HCT116 (cell line): ENCODE data around the gene PRKCA. TPM values are rescaled to one million over a fixed set of nuclear protein-coding genes. Genes with fewer than 3 reads are reported as not detected.

Experiments used
- ATAC-seq: fragments of 200-7000 bp; cut with Tn5 transposase; 2 replicates; pipeline ENCODE4 v1.9.1; 2020; ENCODE audit warnings: mild to moderate bottlenecking, moderate library complexity
- BruUV-seq: library from RNA; stranded (reverse); fragments of 400-500 nt; replicated peaks from 2 replicates; lab custom pipeline; 2021; lab: Mats Ljungman, UMichigan
- CTCF ChIA-PET: fragments of 300-600 bp; sonication (Branson Sonifier 250); formaldehyde crosslinking; loops from one replicate; lab custom pipeline; 2021; ENCODE audit warnings: antibody characterized with exemption; lab: Charles Lee
- POLR2A ChIA-PET: fragments of 300-600, 350-600 bp; sonication (Branson Sonifier 250); formaldehyde crosslinking; loops from one replicate; lab custom pipeline; 2021; ENCODE audit warnings: antibody characterized with exemption; lab: Charles Lee
- RAD21 ChIA-PET, 2 experiments: fragments of 300-600 bp; sonication (Branson Sonifier 250); formaldehyde crosslinking; loops; one replicate each; lab custom pipeline; 2023; ENCODE audit warnings: low total read pairs in 2 of 2; ENCODE audit not compliant: uncharacterized antibody in 2 of 2, unreplicated experiment in 2 of 2, low non-redundant PET in 1 of 2; lab: Charles Lee
- DNase-seq: peaks from one replicate; pipeline ENCODE4 v3.0.0-alpha.2; 2010; ENCODE audit warnings: low read depth, low spot score
- H2AFZ ChIP-seq: fragments of 200-600 bp; shearing (Covaris generic), sonication (generic); 2 replicates; pipeline ENCODE4 v1.6.1; 2017; ENCODE audit warnings: low read depth, mixed run types, mixed read lengths, antibody characterized with exemption, low read length; ENCODE audit not compliant: poor library complexity, severe bottlenecking
- H3K27ac ChIP-seq: 2 replicates; pipeline ENCODE4 v1.5.1; 2012; ENCODE audit warnings: low read depth, low read length
- H3K27me3 ChIP-seq: fragments of 200-600 bp; sonication (generic); 2 replicates; pipeline ENCODE4 v1.6.1; 2016; ENCODE audit warnings: mixed run types, low read length, mixed read lengths; ENCODE audit not compliant: insufficient read depth
- H3K36me3 ChIP-seq, 2 experiments: fragments of 200-500 bp in 1 of 2; fragments of 200-600 bp in 1 of 2; sonication (Bioruptor generic) in 1 of 2; sonication (generic) in 1 of 2; 2 replicates each; pipeline versions ENCODE4 v1.5.1 to v1.6.1; 2014 to 2016; ENCODE audit warnings: low read length in 2 of 2, inconsistent platforms in 1 of 2, mixed read lengths in 1 of 2, mixed run types in 1 of 2; ENCODE audit not compliant: insufficient read depth in 2 of 2, control insufficient read depth in 1 of 2
- H3K4me1 ChIP-seq, 2 experiments: fragments of 200-600 bp in 1 of 2; sonication (generic) in 1 of 2; 2 replicates each; pipeline versions ENCODE4 v1.5.1 to v1.6.1; 2012 to 2017; ENCODE audit warnings: low read length in 2 of 2, inconsistent platforms in 1 of 2, mild to moderate bottlenecking in 1 of 2, mixed read lengths in 1 of 2, mixed run types in 1 of 2, moderate library complexity in 1 of 2; ENCODE audit not compliant: insufficient read depth in 2 of 2, control insufficient read depth in 1 of 2
- H3K4me2 ChIP-seq: fragments of 200-600 bp; sonication (generic); 2 replicates; pipeline ENCODE4 v1.6.1; 2017; ENCODE audit warnings: mixed run types, low read length, mixed read lengths
- H3K4me3 ChIP-seq, 2 experiments: fragments of 200-600 bp in 1 of 2; sonication (generic) in 1 of 2; replicated peaks in 1 of 2; 2 replicates each; pipeline ENCODE4 v1.5.1; 2011 to 2016; ENCODE audit warnings: low read length in 2 of 2, control low read depth in 1 of 2, low read depth in 1 of 2, mild to moderate bottlenecking in 1 of 2, mixed read lengths in 1 of 2, mixed run types in 1 of 2
- H3K79me2 ChIP-seq: fragments of 200-600 bp; sonication (generic); 2 replicates; pipeline ENCODE4 v1.6.1; 2017; ENCODE audit warnings: mild to moderate bottlenecking, mixed run types, low read length, moderate library complexity, mixed read lengths; ENCODE audit not compliant: insufficient read depth
- H3K9ac ChIP-seq: fragments of 200-600 bp; sonication (generic); 2 replicates; pipeline ENCODE4 v1.6.1; 2016; ENCODE audit warnings: low read length, mixed read lengths
- H3K9me2 ChIP-seq: fragments of 200-600 bp; sonication (generic), shearing (Covaris generic); 2 replicates; pipeline ENCODE4 v1.6.1; 2017; ENCODE audit warnings: mixed run types, mild to moderate bottlenecking, moderate library complexity; ENCODE audit not compliant: insufficient read depth
- H3K9me3 ChIP-seq, 2 experiments: fragments of 200-500 bp in 1 of 2; fragments of 200-600 bp in 1 of 2; sonication (Bioruptor generic) in 1 of 2; sonication (generic) in 1 of 2; 2 replicates each; pipeline ENCODE4 v1.6.1; 2014 to 2017; ENCODE audit warnings: low read length in 2 of 2, mixed read lengths in 2 of 2, inconsistent platforms in 1 of 2, low read depth in 1 of 2, mild to moderate bottlenecking in 1 of 2, mixed run types in 1 of 2, moderate library complexity in 1 of 2; ENCODE audit not compliant: control insufficient read depth in 1 of 2, insufficient read depth in 1 of 2
- H4K20me1 ChIP-seq: fragments of 200-600 bp; sonication (generic), shearing (Covaris generic); 2 replicates; pipeline ENCODE4 v1.6.1; 2017; ENCODE audit warnings: mixed run types, mild to moderate bottlenecking, moderate library complexity; ENCODE audit not compliant: insufficient read depth
- EZH2 ChIP-seq: fragments of 200-600 bp; sonication (generic); IDR thresholded peaks from 2 replicates; pipeline ENCODE4 v1.6.1; 2017; ENCODE audit warnings: antibody characterized with exemption, mixed run types
- FOSL1 ChIP-seq: IDR thresholded peaks from 2 replicates; pipeline ENCODE4 v1.6.1; 2012; ENCODE audit warnings: low read depth
- RAD21 ChIP-seq: IDR thresholded peaks from 2 replicates; pipeline ENCODE4 v1.6.1; 2012; ENCODE audit warnings: low read depth, mild to moderate bottlenecking
- SP1 ChIP-seq: IDR thresholded peaks from 2 replicates; pipeline ENCODE4 v1.6.1; 2012; ENCODE audit warnings: low read depth
- SRF ChIP-seq: IDR thresholded peaks from 2 replicates; pipeline ENCODE4 v1.6.1; 2012; ENCODE audit warnings: low read depth
- intact Hi-C: fragments of 100-400 bp; cut with micrococcal nuclease; formaldehyde crosslinking; loops from 2 replicates; pipeline ENCODE4 v1.10.0; 2022
- total RNA-seq: library from RNA; stranded (reverse); gene quantifications from one replicate; pipeline ENCODE4 v1.2.1, GENCODE V29; 2021; ENCODE audit not compliant: unreplicated experiment
- TF ChIP-seq, protein P1 (sequence below): IDR thresholded peaks from 2 replicates; pipeline ENCODE4 v1.6.1; 2012
- TF ChIP-seq, protein P2 (sequence below), 3 experiments: fragments of 200-600 bp in 1 of 3; sonication (generic) in 1 of 3; IDR thresholded peaks in 2 of 3; conservative IDR thresholded peaks in 1 of 3; 2 replicates each; pipeline ENCODE4 v1.5.1; 2012 to 2017; ENCODE audit warnings: low read depth in 2 of 3, low read length in 2 of 3, antibody characterized with exemption in 1 of 3, borderline replicate concordance in 1 of 3, control low read depth in 1 of 3, mild to moderate bottlenecking in 1 of 3, mixed read lengths in 1 of 3, mixed run types in 1 of 3, moderate library complexity in 1 of 3; ENCODE audit not compliant: insufficient read depth in 1 of 3

PRKCA gene
- total RNA-seq, 1 experiment from 2014 or later: 18.8 TPM

GRCh38 chr17:66803474-66803951, 501.1 kb downstream of the PRKCA start (continued):
- TF ChIP-seq, protein P1, sequence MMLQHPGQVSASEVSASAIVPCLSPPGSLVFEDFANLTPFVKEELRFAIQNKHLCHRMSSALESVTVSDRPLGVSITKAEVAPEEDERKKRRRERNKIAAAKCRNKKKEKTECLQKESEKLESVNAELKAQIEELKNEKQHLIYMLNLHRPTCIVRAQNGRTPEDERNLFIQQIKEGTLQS: no peak
- no peak for TF ChIP-seq RAD21

GRCh38 chr17:66805567-66805966, 503.2 kb downstream of the PRKCA start:
- H3K9ac ChIP-seq: no peak overlapping the region
- no peaks in the 10 kb centered on the region for H3K27me3 ChIP-seq
- ATAC-seq (no peak), DNase-seq (no peak)
- CTCF ChIA-PET: no interaction called here
- no peaks in the 10 kb centered on the region for H3K9me3 ChIP-seq
- no TSS peak for BruUV-seq
- no peak overlapping the region for H2AFZ ChIP-seq
- H3K4me3 ChIP-seq: no peak overlapping the region
- TF ChIP-seq, protein P2, sequence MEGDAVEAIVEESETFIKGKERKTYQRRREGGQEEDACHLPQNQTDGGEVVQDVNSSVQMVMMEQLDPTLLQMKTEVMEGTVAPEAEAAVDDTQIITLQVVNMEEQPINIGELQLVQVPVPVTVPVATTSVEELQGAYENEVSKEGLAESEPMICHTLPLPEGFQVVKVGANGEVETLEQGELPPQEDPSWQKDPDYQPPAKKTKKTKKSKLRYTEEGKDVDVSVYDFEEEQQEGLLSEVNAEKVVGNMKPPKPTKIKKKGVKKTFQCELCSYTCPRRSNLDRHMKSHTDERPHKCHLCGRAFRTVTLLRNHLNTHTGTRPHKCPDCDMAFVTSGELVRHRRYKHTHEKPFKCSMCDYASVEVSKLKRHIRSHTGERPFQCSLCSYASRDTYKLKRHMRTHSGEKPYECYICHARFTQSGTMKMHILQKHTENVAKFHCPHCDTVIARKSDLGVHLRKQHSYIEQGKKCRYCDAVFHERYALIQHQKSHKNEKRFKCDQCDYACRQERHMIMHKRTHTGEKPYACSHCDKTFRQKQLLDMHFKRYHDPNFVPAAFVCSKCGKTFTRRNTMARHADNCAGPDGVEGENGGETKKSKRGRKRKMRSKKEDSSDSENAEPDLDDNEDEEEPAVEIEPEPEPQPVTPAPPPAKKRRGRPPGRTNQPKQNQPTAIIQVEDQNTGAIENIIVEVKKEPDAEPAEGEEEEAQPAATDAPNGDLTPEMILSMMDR (IDR thresholded peaks at IDR 0.05 in 2 of 3, conservative IDR thresholded peaks at IDR 0.05 in 1 of 3; ENCODE audit: borderline replicate concordance in 1 of 3, insufficient read depth in 1 of 3, low read depth in 2 of 3, low read length in 2 of 3): no peak
- TF ChIP-seq SP1 (no peak), RAD21 (no peak), SRF (no peak), FOSL1 (no peak), EZH2 (no peak)
- TF ChIP-seq, protein P1: no peak
- H3K9me2 ChIP-seq: no peaks in the 10 kb centered on the region
- H3K79me2 ChIP-seq: no peaks in the 10 kb centered on the region
- POLR2A ChIA-PET: no interaction called here
- H3K36me3 ChIP-seq: no peaks in the 10 kb centered on the region
- no peaks in the 10 kb centered on the region for H4K20me1 ChIP-seq
- no peak overlapping the region for H3K27ac ChIP-seq
- H3K4me1 ChIP-seq: no peaks in the 10 kb centered on the region
- no peak overlapping the region for H3K4me2 ChIP-seq
- intact Hi-C loops: no loop called here
- RAD21 ChIA-PET: no interaction called here
